ENCODE data around the gene RAD51B.
"Not testable (repeated sequence)": the region's sequence is repeated elsewhere in the genome, so short reads cannot be mapped to it uniquely, and the experiment has no call there.

DNA sequence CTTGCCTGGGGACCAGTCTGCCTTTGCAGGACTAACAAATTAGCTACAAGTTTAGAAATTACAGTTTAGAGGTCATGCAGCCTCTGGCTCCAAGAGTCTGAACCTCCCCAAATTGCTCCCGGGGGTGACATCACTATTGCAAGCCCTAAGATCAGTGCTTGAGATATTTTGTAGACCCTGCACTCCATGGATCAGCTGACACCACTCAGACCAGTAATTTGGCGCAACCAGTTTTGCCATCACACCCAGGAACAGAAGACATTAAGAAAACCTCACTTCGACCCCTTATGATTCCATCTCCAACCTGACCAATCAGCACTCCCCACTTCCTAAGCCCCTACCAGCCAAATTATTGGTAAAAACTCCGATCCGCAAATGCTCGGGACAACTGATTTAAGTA lies 1.1 kb upstream of the RAD51B start:
- TF ChIP-seq, protein P1, sequence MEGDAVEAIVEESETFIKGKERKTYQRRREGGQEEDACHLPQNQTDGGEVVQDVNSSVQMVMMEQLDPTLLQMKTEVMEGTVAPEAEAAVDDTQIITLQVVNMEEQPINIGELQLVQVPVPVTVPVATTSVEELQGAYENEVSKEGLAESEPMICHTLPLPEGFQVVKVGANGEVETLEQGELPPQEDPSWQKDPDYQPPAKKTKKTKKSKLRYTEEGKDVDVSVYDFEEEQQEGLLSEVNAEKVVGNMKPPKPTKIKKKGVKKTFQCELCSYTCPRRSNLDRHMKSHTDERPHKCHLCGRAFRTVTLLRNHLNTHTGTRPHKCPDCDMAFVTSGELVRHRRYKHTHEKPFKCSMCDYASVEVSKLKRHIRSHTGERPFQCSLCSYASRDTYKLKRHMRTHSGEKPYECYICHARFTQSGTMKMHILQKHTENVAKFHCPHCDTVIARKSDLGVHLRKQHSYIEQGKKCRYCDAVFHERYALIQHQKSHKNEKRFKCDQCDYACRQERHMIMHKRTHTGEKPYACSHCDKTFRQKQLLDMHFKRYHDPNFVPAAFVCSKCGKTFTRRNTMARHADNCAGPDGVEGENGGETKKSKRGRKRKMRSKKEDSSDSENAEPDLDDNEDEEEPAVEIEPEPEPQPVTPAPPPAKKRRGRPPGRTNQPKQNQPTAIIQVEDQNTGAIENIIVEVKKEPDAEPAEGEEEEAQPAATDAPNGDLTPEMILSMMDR (IDR thresholded peaks at IDR 0.05) = not testable (repeated sequence)
- TF ChIP-seq POLR2A (IDR thresholded peaks at IDR 0.05) = not testable (repeated sequence)
